HUES48 (cell line): Measurements from ENCODE around the gene OTUB2.

Source experiments
- H3K27ac ChIP-seq: one replicate; pipeline ENCODE4 v1.7.0; 2013; ENCODE audit warnings: low read depth, low read length, inconsistent platforms
- H3K27me3 ChIP-seq: 2 replicates; pipeline ENCODE4 v1.6.1; 2013; ENCODE audit warnings: mild to moderate bottlenecking, low read length; ENCODE audit not compliant: control insufficient read depth, insufficient read depth
- H3K36me3 ChIP-seq: 2 replicates; pipeline ENCODE4 v1.6.1; 2013; ENCODE audit warnings: low read length; ENCODE audit not compliant: control insufficient read depth, insufficient read depth
- H3K4me1 ChIP-seq: 2 replicates; pipeline ENCODE4 v1.6.1; 2013; ENCODE audit warnings: mild to moderate bottlenecking, low read length; ENCODE audit not compliant: control insufficient read depth, insufficient read depth
- H3K4me3 ChIP-seq: 2 replicates; pipeline ENCODE4 v1.5.1; 2013; ENCODE audit warnings: mild to moderate bottlenecking, low read depth, low read length
- H3K9ac ChIP-seq: 2 replicates; pipeline ENCODE4 v1.6.1; 2013; ENCODE audit warnings: mild to moderate bottlenecking, low read depth, low read length, moderate library complexity
- H3K9me3 ChIP-seq: 2 replicates; pipeline ENCODE4 v1.6.1; 2013; ENCODE audit warnings: low read length; ENCODE audit not compliant: control insufficient read depth, insufficient read depth

The OTUB2 gene

GRCh38 chr14:93984987-93985410 lies 41.1 kb upstream of the OTUB2 start:
- H3K27ac ChIP-seq: no peak overlapping the region
- H3K9me3 ChIP-seq: no peaks in the 10 kb centered on the region
- no peak overlapping the region for H3K9ac ChIP-seq
- no peaks in the 10 kb centered on the region for H3K36me3 ChIP-seq
- H3K27me3 ChIP-seq: no peaks in the 10 kb centered on the region
- peaks cover 7% of the 10 kb centered on the region for H3K4me1 ChIP-seq
- no peak overlapping the region for H3K4me3 ChIP-seq

GRCh38 chr14:93986955-93987354 lies 39.2 kb upstream of the OTUB2 start:
- H3K4me3 ChIP-seq: no peak overlapping the region
- no peaks in the 10 kb centered on the region for H3K9me3 ChIP-seq
- H3K9ac ChIP-seq: no peak overlapping the region
- peaks cover 7% of the 10 kb centered on the region for H3K4me1 ChIP-seq
- H3K36me3 ChIP-seq: no peaks in the 10 kb centered on the region
- no peaks in the 10 kb centered on the region for H3K27me3 ChIP-seq
- no peak overlapping the region for H3K27ac ChIP-seq

GRCh38 chr14:93987376-93987775 lies 38.8 kb upstream of the OTUB2 start:
- Histone ChIP-seq H3K9me3 (no peaks in the 10 kb centered on the region), H3K9ac (no peak overlapping the region), H3K4me3 (no peak overlapping the region), H3K4me1 (peaks cover 7% of the 10 kb centered on the region), H3K36me3 (no peaks in the 10 kb centered on the region), H3K27ac (no peak overlapping the region), H3K27me3 (no peaks in the 10 kb centered on the region)

- peaks cover 7% of the 10 kb centered on the region for H3K4me1 ChIP-seq
- no peaks in the 10 kb centered on the region for H3K36me3 ChIP-seq
- H3K27ac ChIP-seq: no peak overlapping the region
- no peak overlapping the region for H3K9ac ChIP-seq
- no peak overlapping the region for H3K4me3 ChIP-seq
- no peaks in the 10 kb centered on the region for H3K27me3 ChIP-seq
- no peaks in the 10 kb centered on the region for H3K9me3 ChIP-seq
Observed at GRCh38 chr14:93987815-93988476, 38.2 kb upstream of the OTUB2 start.

GRCh38 chr14:93989939-93990338 lies 36.2 kb upstream of the OTUB2 start:
- no peaks in the 10 kb centered on the region for H3K9me3 ChIP-seq
- H3K27ac ChIP-seq: no peak overlapping the region
- H3K27me3 ChIP-seq: no peaks in the 10 kb centered on the region
- H3K4me3 ChIP-seq: no peak overlapping the region
- H3K9ac ChIP-seq: no peak overlapping the region
- no peaks in the 10 kb centered on the region for H3K36me3 ChIP-seq
- no peaks in the 10 kb centered on the region; the same call in 1 of the 2 replicates for H3K4me1 ChIP-seq

GRCh38 chr14:93991212-93991611 lies 34.9 kb upstream of the OTUB2 start:
- Histone ChIP-seq H3K9me3 (no peaks in the 10 kb centered on the region), H3K4me1 (no peaks in the 10 kb centered on the region; the same call in 1 of the 2 replicates), H3K36me3 (no peaks in the 10 kb centered on the region)

GRCh38 chr14:93991649-93992048 lies 34.5 kb upstream of the OTUB2 start:
- H3K4me3 ChIP-seq: no peak overlapping the region
- no peak overlapping the region for H3K9ac ChIP-seq
- H3K27ac ChIP-seq: no peak overlapping the region
- no peaks in the 10 kb centered on the region; the same call in 1 of the 2 replicates for H3K4me1 ChIP-seq
- H3K36me3 ChIP-seq: no peaks in the 10 kb centered on the region
- H3K9me3 ChIP-seq: no peaks in the 10 kb centered on the region
- no peaks in the 10 kb centered on the region for H3K27me3 ChIP-seq

More at GRCh38 chr14:93991212-93991611, 34.9 kb upstream of the OTUB2 start:
- Histone ChIP-seq H3K4me3 (no peak overlapping the region), H3K27ac (no peak overlapping the region), H3K27me3 (no peaks in the 10 kb centered on the region), H3K9ac (no peak overlapping the region)

- H3K27me3 ChIP-seq: no peaks in the 10 kb centered on the region
- no peaks in the 10 kb centered on the region for H3K9me3 ChIP-seq
- no peak overlapping the region for H3K4me3 ChIP-seq
- no peak overlapping the region for H3K27ac ChIP-seq
- no peaks in the 10 kb centered on the region for H3K36me3 ChIP-seq
- no peak overlapping the region for H3K9ac ChIP-seq
- no peaks in the 10 kb centered on the region for H3K4me1 ChIP-seq
Observed at GRCh38 chr14:93993382-93993781, 32.8 kb upstream of the OTUB2 start.

GRCh38 chr14:93994919-93995682 lies 31.0 kb upstream of the OTUB2 start:
- no peaks in the 10 kb centered on the region for H3K27me3 ChIP-seq
- no peak overlapping the region for H3K4me3 ChIP-seq
- no peaks in the 10 kb centered on the region for H3K4me1 ChIP-seq
- H3K27ac ChIP-seq: no peak overlapping the region
- no peaks in the 10 kb centered on the region for H3K36me3 ChIP-seq
- H3K9me3 ChIP-seq: no peaks in the 10 kb centered on the region
- H3K9ac ChIP-seq: no peak overlapping the region

- H3K27ac ChIP-seq: no peak overlapping the region
Observed at GRCh38 chr14:93996130-93996695, 29.9 kb upstream of the OTUB2 start.

GRCh38 chr14:93997082-93997481 lies 29.1 kb upstream of the OTUB2 start, which contains the start of gene CCDC197:
TSS of gene CCDC197 (plus strand) at chr14:93997301. CDS start at chr14:93998132, 831 bp downstream.
- H3K27ac ChIP-seq: no peak within 1 kb of the TSS
- H3K4me1 ChIP-seq: no peaks in the 10 kb centered on the region
- H3K27me3 ChIP-seq: peaks cover 4% of the 10 kb centered on the region; the same call in 1 of the 2 replicates
- no peak within 1 kb of the TSS for H3K4me3 ChIP-seq
- no peaks in the 10 kb centered on the region for H3K9me3 ChIP-seq
- H3K36me3 ChIP-seq: no peaks in the 10 kb centered on the region
- no peak within 1 kb of the TSS for H3K9ac ChIP-seq

More at GRCh38 chr14:93996130-93996695, 29.9 kb upstream of the OTUB2 start:
- Histone ChIP-seq H3K4me1 (no peaks in the 10 kb centered on the region), H3K9me3 (no peaks in the 10 kb centered on the region), H3K4me3 (no peak overlapping the region), H3K36me3 (no peaks in the 10 kb centered on the region), H3K27me3 (no peaks in the 10 kb centered on the region), H3K9ac (no peak overlapping the region)
